Nephron progenitor cell (in vitro differentiated cells): Measurements from ENCODE around the gene MCF2L.

ENCODE experiments used
- DNase-seq: peaks from one replicate; pipeline ENCODE4 v3.0.0; 2021
- H3K27ac Mint-ChIP-seq: 2 replicates; pipeline ENCODE4 v1.8.0; 2021; ENCODE audit warnings: mild to moderate bottlenecking, moderate library complexity, mixed read lengths
- H3K27me3 Mint-ChIP-seq: 2 replicates; pipeline ENCODE4 v1.8.0; 2021; ENCODE audit warnings: mild to moderate bottlenecking, low read depth, mixed read lengths; ENCODE audit not compliant: poor library complexity
- H3K36me3 Mint-ChIP-seq: 2 replicates; pipeline ENCODE4 v1.8.0; 2021; ENCODE audit warnings: low read depth, mixed read lengths
- H3K4me1 Mint-ChIP-seq: 2 replicates; pipeline ENCODE4 v1.8.0; 2021; ENCODE audit warnings: mixed read lengths
- H3K4me3 Mint-ChIP-seq: 2 replicates; pipeline ENCODE4 v1.8.0; 2021; ENCODE audit warnings: mild to moderate bottlenecking, moderate library complexity, mixed read lengths
- H3K9me3 Mint-ChIP-seq: 2 replicates; pipeline ENCODE4 v1.8.0; 2021; ENCODE audit warnings: mild to moderate bottlenecking, moderate library complexity, mixed read lengths
- CTCF ChIP-seq: fragments of 200-600 bp; sonication (generic); IDR thresholded peaks from 2 replicates; pipeline ENCODE4 v1.5.0; 2021; ENCODE audit warnings: antibody characterized with exemption

Gene MCF2L

GRCh38 chr13:113013878-113014751 is 45.1 kb downstream of the MCF2L start:
- Mint-ChIP-seq H3K4me3 (no peak overlapping the region), H3K4me1 (peaks cover 6% of the 10 kb centered on the region), H3K27me3 (peaks cover 6% of the 10 kb centered on the region), H3K9me3 (peaks cover 14% of the 10 kb centered on the region), H3K36me3 (peaks cover 9% of the 10 kb centered on the region), H3K27ac (no peak overlapping the region)
- DNase-seq, result no peak
- TF ChIP-seq CTCF, result no peak

GRCh38 chr13:113014752-113015745 is 46.0 kb downstream of the MCF2L start:
- DNase-seq, result no peak
- Mint-ChIP-seq H3K27ac (no peak overlapping the region), H3K4me3 (no peak overlapping the region), H3K9me3 (peaks cover 10% of the 10 kb centered on the region), H3K27me3 (peaks cover 6% of the 10 kb centered on the region), H3K36me3 (peaks cover 9% of the 10 kb centered on the region), H3K4me1 (peaks cover 8% of the 10 kb centered on the region)
- TF ChIP-seq CTCF, result no peak

- Mint-ChIP-seq H3K27ac (no peak overlapping the region), H3K9me3 (peaks cover 6% of the 10 kb centered on the region), H3K4me3 (no peak overlapping the region), H3K36me3 (peaks cover 5% of the 10 kb centered on the region), H3K27me3 (peaks cover 6% of the 10 kb centered on the region), H3K4me1 (peaks cover 17% of the 10 kb centered on the region)
- no peak for DNase-seq
- TF ChIP-seq CTCF, result no peak
Observed at GRCh38 chr13:113015826-113016525, 47.0 kb downstream of the MCF2L start.

GRCh38 chr13:113016526-113017295 is 47.7 kb downstream of the MCF2L start:
- no peak overlapping the region for H3K27ac Mint-ChIP-seq
- TF ChIP-seq CTCF, result no peak
- H3K36me3 Mint-ChIP-seq, result no peaks in the 10 kb centered on the region

More at GRCh38 chr13:113016526-113017295, 47.7 kb downstream of the MCF2L start:
- no peak for DNase-seq
- peaks cover 20% of the 10 kb centered on the region for H3K4me1 Mint-ChIP-seq
- no peaks in the 10 kb centered on the region for H3K9me3 Mint-ChIP-seq
- peaks cover 6% of the 10 kb centered on the region for H3K27me3 Mint-ChIP-seq
- H3K4me3 Mint-ChIP-seq, result no peak overlapping the region
